ENCODE data around the gene WNT9A. TPM values are rescaled to one million over a fixed set of nuclear protein-coding genes. Genes with fewer than 3 reads are reported as not detected.

The WNT9A gene
- polyA plus RNA-seq, 1 donor from 2014 or later, result 0.57 TPM

DNA sequence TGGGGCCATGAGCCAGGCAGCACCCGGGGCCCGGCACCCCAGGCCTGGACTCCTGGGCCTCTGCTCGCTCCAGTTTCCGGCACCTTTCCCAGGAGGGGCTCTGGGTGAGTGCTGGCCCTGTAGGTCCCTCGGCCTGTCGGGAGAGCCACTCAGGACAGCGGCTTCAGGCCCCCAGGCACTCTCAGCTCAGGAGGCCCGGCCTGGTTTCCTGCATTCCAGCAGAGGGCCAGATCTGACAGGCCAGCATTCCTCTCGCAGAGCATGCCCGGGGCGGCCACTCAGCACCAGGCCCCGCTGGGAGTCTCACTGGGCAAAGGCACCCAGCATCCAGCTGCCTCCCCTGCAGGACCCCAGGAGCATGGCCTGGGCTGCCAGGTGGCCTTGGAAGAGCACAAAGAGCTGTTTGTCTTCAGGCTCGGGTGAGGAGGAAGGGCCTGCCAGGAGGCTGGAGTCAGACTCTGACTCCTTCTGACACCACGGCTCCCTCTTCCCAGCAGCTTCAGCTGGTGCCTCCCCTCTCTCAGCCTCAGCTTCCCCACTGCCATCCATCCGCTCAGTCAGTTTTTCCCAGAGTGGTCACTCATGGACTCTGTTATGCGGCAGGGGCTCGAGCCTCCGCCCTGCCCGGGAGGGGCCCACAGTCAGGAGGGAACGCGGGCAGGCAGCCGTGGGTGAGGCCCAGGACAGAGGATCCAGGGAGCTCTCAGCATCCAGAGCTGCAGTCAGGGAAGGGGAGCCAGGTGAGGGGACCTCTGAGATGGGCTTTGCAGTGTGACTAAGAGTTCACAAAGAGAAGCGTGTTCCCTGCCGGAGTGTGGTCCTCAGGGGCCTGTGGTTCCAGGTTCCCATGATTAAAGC lies 51.7 kb downstream of the WNT9A start:
- no peak overlapping the region for H3K4me2 ChIP-seq (ENCODE audit: low read length)
- no peaks in the 10 kb centered on the region for H3K27me3 ChIP-seq (ENCODE audit: insufficient read depth, low read depth, low read length)
- H3K4me3 ChIP-seq (ENCODE audit: low read length), result no peak overlapping the region
- no peaks in the 10 kb centered on the region for H3K79me2 ChIP-seq (replicated peaks; ENCODE audit: insufficient read depth, low read length)
- H3K9ac ChIP-seq (ENCODE audit: low read length), result no peak overlapping the region
- no peaks in the 10 kb centered on the region for H3K9me3 ChIP-seq (ENCODE audit: low read length)
- H3K36me3 ChIP-seq (ENCODE audit: insufficient read depth, low read length), result no peaks in the 10 kb centered on the region
- no peaks in the 10 kb centered on the region for H4K20me1 ChIP-seq (ENCODE audit: insufficient read depth)
- no peak overlapping the region for H3K27ac ChIP-seq (ENCODE audit: low read length)
- TF ChIP-seq RAD21 (conservative IDR thresholded peaks at IDR 0.05) (no peak), EZH2 (IDR thresholded peaks at IDR 0.05; ENCODE audit: borderline replicate concordance, insufficient read depth, low read length, poor library complexity, severe bottlenecking) (no peak), TAF1 (IDR thresholded peaks at IDR 0.05; ENCODE audit: low read depth) (no peak), EP300 (conservative IDR thresholded peaks at IDR 0.05; ENCODE audit: poor library complexity, severe bottlenecking) (no peak), MXI1 (conservative IDR thresholded peaks at IDR 0.05; ENCODE audit: poor library complexity, severe bottlenecking) (no peak), SMC3 (conservative IDR thresholded peaks at IDR 0.05; ENCODE audit: poor library complexity) (no peak)
- TF ChIP-seq, protein P1, sequence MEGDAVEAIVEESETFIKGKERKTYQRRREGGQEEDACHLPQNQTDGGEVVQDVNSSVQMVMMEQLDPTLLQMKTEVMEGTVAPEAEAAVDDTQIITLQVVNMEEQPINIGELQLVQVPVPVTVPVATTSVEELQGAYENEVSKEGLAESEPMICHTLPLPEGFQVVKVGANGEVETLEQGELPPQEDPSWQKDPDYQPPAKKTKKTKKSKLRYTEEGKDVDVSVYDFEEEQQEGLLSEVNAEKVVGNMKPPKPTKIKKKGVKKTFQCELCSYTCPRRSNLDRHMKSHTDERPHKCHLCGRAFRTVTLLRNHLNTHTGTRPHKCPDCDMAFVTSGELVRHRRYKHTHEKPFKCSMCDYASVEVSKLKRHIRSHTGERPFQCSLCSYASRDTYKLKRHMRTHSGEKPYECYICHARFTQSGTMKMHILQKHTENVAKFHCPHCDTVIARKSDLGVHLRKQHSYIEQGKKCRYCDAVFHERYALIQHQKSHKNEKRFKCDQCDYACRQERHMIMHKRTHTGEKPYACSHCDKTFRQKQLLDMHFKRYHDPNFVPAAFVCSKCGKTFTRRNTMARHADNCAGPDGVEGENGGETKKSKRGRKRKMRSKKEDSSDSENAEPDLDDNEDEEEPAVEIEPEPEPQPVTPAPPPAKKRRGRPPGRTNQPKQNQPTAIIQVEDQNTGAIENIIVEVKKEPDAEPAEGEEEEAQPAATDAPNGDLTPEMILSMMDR (IDR thresholded peaks at IDR 0.05; ENCODE audit: poor library complexity, severe bottlenecking), result no peak
- TF ChIP-seq, protein P2, sequence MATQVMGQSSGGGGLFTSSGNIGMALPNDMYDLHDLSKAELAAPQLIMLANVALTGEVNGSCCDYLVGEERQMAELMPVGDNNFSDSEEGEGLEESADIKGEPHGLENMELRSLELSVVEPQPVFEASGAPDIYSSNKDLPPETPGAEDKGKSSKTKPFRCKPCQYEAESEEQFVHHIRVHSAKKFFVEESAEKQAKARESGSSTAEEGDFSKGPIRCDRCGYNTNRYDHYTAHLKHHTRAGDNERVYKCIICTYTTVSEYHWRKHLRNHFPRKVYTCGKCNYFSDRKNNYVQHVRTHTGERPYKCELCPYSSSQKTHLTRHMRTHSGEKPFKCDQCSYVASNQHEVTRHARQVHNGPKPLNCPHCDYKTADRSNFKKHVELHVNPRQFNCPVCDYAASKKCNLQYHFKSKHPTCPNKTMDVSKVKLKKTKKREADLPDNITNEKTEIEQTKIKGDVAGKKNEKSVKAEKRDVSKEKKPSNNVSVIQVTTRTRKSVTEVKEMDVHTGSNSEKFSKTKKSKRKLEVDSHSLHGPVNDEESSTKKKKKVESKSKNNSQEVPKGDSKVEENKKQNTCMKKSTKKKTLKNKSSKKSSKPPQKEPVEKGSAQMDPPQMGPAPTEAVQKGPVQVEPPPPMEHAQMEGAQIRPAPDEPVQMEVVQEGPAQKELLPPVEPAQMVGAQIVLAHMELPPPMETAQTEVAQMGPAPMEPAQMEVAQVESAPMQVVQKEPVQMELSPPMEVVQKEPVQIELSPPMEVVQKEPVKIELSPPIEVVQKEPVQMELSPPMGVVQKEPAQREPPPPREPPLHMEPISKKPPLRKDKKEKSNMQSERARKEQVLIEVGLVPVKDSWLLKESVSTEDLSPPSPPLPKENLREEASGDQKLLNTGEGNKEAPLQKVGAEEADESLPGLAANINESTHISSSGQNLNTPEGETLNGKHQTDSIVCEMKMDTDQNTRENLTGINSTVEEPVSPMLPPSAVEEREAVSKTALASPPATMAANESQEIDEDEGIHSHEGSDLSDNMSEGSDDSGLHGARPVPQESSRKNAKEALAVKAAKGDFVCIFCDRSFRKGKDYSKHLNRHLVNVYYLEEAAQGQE (IDR thresholded peaks at IDR 0.05; ENCODE audit: borderline replicate concordance), result no peak
- no peaks in the 10 kb centered on the region for H3K9me2 ChIP-seq (ENCODE audit: insufficient read depth, low read length)
- H2AFZ ChIP-seq (ENCODE audit: low read depth, low read length), result no peak overlapping the region
- H3F3A ChIP-seq (ENCODE audit: insufficient read depth, low read length, poor library complexity, severe bottlenecking), result no peaks in the 10 kb centered on the region

DNA sequence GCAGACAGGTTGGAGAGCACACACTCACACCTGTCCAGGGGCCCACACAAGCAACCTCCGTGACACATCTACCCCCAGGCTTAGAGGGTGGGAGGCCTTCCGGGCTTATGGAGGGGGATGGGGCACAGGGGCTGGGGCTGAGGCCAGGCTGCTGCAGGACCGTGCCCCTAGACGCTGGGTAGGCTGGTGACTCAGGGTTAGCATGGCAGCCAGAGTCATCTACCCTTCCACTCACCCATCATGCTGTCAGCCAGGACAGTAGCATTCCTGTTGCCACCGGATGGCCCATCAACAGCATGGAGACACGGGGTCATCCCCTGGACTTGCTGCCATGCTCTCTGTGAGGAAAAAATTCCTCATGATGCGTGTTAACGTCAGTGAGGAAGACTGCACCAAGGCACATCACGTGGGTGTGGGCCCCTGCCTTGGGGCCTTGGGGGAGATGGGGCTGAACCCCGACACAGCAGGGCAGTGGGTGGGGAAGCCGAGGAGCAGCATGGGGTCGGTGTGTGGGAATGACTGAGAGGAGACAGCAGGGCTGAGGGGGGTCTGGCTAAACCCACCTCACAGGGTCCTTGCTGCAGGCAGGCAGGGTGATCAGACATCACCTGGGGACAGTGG lies 52.8 kb downstream of the WNT9A start:
- no peaks in the 10 kb centered on the region for H3K27me3 ChIP-seq (ENCODE audit: insufficient read depth, low read depth, low read length)
- H3K9ac ChIP-seq (ENCODE audit: low read length), result no peak overlapping the region
- H3K9me2 ChIP-seq (ENCODE audit: insufficient read depth, low read length), result no peaks in the 10 kb centered on the region
- no peak overlapping the region for H3K4me3 ChIP-seq (ENCODE audit: low read length)
- no peaks in the 10 kb centered on the region for H3F3A ChIP-seq (ENCODE audit: insufficient read depth, low read length, poor library complexity, severe bottlenecking)
- no peak overlapping the region for H3K27ac ChIP-seq (ENCODE audit: low read length)
- H4K20me1 ChIP-seq (ENCODE audit: insufficient read depth), result no peaks in the 10 kb centered on the region
- TF ChIP-seq EP300 (conservative IDR thresholded peaks at IDR 0.05; ENCODE audit: poor library complexity, severe bottlenecking) (no peak), SMC3 (conservative IDR thresholded peaks at IDR 0.05; ENCODE audit: poor library complexity) (no peak), RAD21 (conservative IDR thresholded peaks at IDR 0.05) (no peak), POLR2AphosphoS5 (IDR thresholded peaks at IDR 0.05) (no peak), MXI1 (conservative IDR thresholded peaks at IDR 0.05; ENCODE audit: poor library complexity, severe bottlenecking) (no peak), EZH2 (IDR thresholded peaks at IDR 0.05; ENCODE audit: borderline replicate concordance, insufficient read depth, low read length, poor library complexity, severe bottlenecking) (no peak), TAF1 (IDR thresholded peaks at IDR 0.05; ENCODE audit: low read depth) (no peak)
- TF ChIP-seq, protein P2 (IDR thresholded peaks at IDR 0.05; ENCODE audit: borderline replicate concordance), result no peak
- TF ChIP-seq, protein P1 (IDR thresholded peaks at IDR 0.05; ENCODE audit: poor library complexity, severe bottlenecking), result no peak
- no peak overlapping the region for H2AFZ ChIP-seq (ENCODE audit: low read depth, low read length)
- no peak overlapping the region for H3K4me2 ChIP-seq (ENCODE audit: low read length)
- no peaks in the 10 kb centered on the region for H3K36me3 ChIP-seq (ENCODE audit: insufficient read depth, low read length)
- no peaks in the 10 kb centered on the region for H3K79me2 ChIP-seq (replicated peaks; ENCODE audit: insufficient read depth, low read length)
- no peaks in the 10 kb centered on the region for H3K9me3 ChIP-seq (ENCODE audit: low read length)

Data from neural cell (in vitro differentiated cells).